GM19372 (cell line): ENCODE results near the gene TMEM69.
"Not testable (repeated sequence)": the region's sequence is repeated elsewhere in the genome, so short reads cannot be mapped to it uniquely, and the experiment has no call there.

Experiments used
- ATAC-seq: cut with Tn5 transposase; IDR thresholded peaks from one replicate; pipeline ENCODE4 v1.9.1; 2021; ENCODE audit warnings: mild to moderate bottlenecking, low read depth, moderate library complexity; ENCODE audit not compliant: unreplicated experiment

The TMEM69 gene

GRCh38 chr1:45730075-45730779, 42.2 kb downstream of the TMEM69 start:
- no peak for ATAC-seq

- ATAC-seq = no peak
Observed at GRCh38 chr1:45730780-45731319, 42.9 kb downstream of the TMEM69 start.

- no peak for ATAC-seq
Observed at GRCh38 chr1:45739137-45739536, 51.2 kb downstream of the TMEM69 start.

- ATAC-seq = not testable (repeated sequence)
Observed at GRCh38 chr1:45739641-45740156, 51.7 kb downstream of the TMEM69 start.
